Activated T-cell treated with anti-CD3 and anti-CD28 coated beads, Interleukin-2, amount 50 U/mL, for 24 hours (primary cell): ENCODE data around the gene CCDC91.
"Not testable (repeated sequence)": the region's sequence is repeated elsewhere in the genome, so short reads cannot be mapped to it uniquely, and the experiment has no call there.

ENCODE experiments used
- DNase-seq: peaks from one replicate; pipeline ENCODE4 v3.0.0-alpha.2; 2020
- H3K27ac Mint-ChIP-seq: 2 replicates; pipeline ENCODE4 v1.8.0; 2020; ENCODE audit warnings: mild to moderate bottlenecking, mixed read lengths
- H3K27me3 Mint-ChIP-seq: 2 replicates; pipeline ENCODE4 v1.8.0; 2020; ENCODE audit warnings: mixed read lengths
- H3K36me3 Mint-ChIP-seq: 2 replicates; pipeline ENCODE4 v1.8.0; 2020; ENCODE audit warnings: low read depth, mixed read lengths
- H3K4me1 Mint-ChIP-seq: 2 replicates; pipeline ENCODE4 v1.8.0; 2020; ENCODE audit warnings: low read depth, mixed read lengths
- H3K4me3 Mint-ChIP-seq: 2 replicates; pipeline ENCODE4 v1.8.0; 2020; ENCODE audit warnings: mild to moderate bottlenecking, moderate library complexity, mixed read lengths
- H3K9me3 Mint-ChIP-seq: 2 replicates; pipeline ENCODE4 v1.8.0; 2020; ENCODE audit warnings: mixed read lengths

Gene CCDC91

DNA sequence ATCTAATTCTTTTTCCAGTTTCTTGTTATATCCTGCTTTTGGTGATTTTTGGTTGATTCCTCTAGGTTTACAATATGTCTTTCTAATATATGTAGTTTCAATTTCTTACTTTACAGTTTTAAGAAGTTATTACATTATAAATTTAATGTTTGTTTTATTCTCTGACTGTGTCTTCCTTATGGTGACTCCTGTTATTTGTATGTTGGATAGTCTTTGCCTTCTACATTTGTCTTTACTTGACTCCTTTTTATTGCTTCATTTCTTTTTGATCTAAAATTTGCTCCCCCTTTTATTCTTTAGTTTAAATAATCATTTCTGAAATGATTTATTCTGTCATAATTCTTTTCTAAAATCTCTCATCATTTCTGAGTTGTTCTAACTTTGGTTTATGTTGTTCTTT, 125.8 kb downstream of the CCDC91 start:
- Mint-ChIP-seq H3K27ac (no peak overlapping the region), H3K4me3 (no peak overlapping the region), H3K27me3 (no peaks in the 10 kb centered on the region), H3K4me1 (peaks cover 4% of the 10 kb centered on the region), H3K36me3 (peaks cover 78% of the 10 kb centered on the region), H3K9me3 (peaks cover 5% of the 10 kb centered on the region)
- no peak for DNase-seq

DNA sequence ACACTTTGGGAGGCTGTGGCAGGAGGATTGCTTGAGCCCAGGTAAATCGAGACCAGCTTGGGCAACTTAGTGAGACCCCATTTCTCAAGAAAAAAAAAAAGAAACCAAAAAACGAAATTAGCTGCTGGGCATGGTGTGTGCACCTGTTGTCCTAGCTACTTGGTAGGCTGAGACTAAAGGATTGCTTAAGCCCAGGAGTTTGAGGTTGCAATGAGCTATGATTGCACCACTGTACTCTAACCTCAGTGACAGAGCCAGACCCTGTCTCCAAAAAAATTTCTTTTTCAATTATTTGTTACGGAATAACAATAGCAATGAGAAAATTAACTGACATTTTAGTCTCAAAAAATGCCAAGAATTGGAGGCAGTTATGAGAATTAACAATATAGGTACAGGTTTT, 128.0 kb downstream of the CCDC91 start:
- H3K27me3 Mint-ChIP-seq, result no peaks in the 10 kb centered on the region
- peaks cover 5% of the 10 kb centered on the region for H3K9me3 Mint-ChIP-seq
- no peak overlapping the region for H3K27ac Mint-ChIP-seq
- no peak for DNase-seq
- peaks cover 4% of the 10 kb centered on the region for H3K4me1 Mint-ChIP-seq
- H3K4me3 Mint-ChIP-seq, result no peak overlapping the region
- H3K36me3 Mint-ChIP-seq, result peaks cover 64% of the 10 kb centered on the region

DNA sequence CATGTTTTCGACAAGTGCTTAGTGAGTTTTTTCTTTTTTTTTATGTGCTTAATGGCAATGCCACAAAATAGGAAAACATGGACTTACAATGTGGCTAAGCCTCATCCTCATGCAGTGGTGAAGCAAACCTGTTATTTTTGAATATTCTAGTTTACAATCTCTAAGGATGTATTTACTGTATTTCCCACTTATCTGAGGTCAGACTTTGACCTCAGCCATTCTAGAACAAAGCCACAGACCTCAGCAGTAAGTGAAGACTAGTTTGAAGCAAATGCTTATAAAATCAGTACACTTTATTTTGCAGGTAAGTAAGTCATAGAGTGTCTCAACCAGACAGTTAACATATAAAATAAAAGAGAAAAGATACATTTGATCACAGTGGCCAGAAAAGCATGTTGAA, 130.1 kb downstream of the CCDC91 start:
- H3K36me3 Mint-ChIP-seq, result peaks cover 48% of the 10 kb centered on the region
- no peaks in the 10 kb centered on the region for H3K27me3 Mint-ChIP-seq
- no peak for DNase-seq
- H3K27ac Mint-ChIP-seq, result no peak overlapping the region
- H3K4me3 Mint-ChIP-seq, result no peak overlapping the region
- no peaks in the 10 kb centered on the region for H3K4me1 Mint-ChIP-seq
- H3K9me3 Mint-ChIP-seq, result peaks cover 3% of the 10 kb centered on the region

DNA sequence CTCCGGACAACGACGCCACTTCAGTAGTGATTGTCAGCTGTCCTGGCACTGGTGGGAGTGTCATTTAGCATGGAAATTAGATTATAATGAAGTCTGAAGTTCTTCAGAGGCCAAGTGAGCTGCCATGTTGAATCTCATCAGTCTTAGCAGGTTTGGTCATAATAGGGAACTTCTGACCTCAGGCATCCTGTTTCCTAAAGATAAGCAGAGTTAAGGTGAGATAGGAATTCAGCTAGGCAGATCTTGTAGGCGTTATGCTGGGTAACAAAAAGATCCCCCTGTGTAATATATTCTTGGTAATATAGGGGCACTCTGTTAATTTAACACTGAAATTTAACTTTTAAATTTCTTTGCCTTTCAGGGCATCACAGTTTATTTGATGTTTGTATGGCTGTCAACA, 137.5 kb downstream of the CCDC91 start:
- DNase-seq, result no peak
- Mint-ChIP-seq H3K4me1 (no peaks in the 10 kb centered on the region), H3K36me3 (peaks cover 43% of the 10 kb centered on the region), H3K9me3 (peaks cover 7% of the 10 kb centered on the region), H3K4me3 (no peak overlapping the region), H3K27ac (no peak overlapping the region), H3K27me3 (no peaks in the 10 kb centered on the region)

DNA sequence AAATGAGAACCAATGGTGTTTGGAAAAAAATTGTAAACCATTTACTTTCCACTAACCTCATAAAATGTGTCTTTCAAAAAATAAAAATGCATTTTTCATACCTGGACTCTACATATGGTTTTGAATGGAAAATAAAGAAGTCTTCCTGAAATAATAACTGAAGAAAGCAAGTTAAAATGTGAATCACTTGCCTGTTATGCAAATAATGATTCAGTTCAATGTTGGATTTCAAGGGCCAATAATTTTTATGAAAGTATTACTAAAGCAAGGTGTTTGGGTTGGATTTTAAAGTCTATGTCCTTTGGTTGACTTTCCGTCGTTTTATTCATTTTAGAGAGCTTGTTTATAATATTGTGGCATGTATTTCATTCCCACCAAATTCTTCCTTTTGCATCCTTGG, 138.7 kb downstream of the CCDC91 start:
- Mint-ChIP-seq H3K36me3 (peaks cover 41% of the 10 kb centered on the region), H3K27me3 (no peaks in the 10 kb centered on the region), H3K4me3 (no peak overlapping the region), H3K4me1 (no peaks in the 10 kb centered on the region), H3K27ac (no peak overlapping the region), H3K9me3 (peaks cover 7% of the 10 kb centered on the region)
- DNase-seq, result no peak

DNA sequence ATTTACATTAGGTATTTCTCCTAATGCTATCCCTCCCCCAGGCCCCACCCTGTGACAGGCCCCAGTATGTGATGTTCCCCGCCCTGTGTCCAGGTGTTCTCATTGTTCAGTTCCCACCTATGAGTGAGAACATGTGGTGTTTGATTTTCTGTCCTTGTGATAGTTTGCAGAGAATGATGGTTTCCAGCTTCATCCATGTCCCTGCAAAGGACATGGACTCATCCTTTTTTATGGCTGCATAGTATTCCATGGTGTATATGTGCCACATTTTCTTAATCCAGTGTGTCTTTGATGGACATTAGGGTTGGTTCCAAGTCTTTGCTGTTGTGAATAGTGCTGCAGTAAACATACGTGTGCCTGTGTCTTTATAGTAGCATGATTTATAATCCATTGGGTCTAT, 139.5 kb downstream of the CCDC91 start:
- not testable (repeated sequence) for H3K27me3 Mint-ChIP-seq, H3K4me3 Mint-ChIP-seq, H3K9me3 Mint-ChIP-seq, DNase-seq, H3K27ac Mint-ChIP-seq, H3K4me1 Mint-ChIP-seq
- peaks cover 40% of the 10 kb centered on the region for H3K36me3 Mint-ChIP-seq

DNA sequence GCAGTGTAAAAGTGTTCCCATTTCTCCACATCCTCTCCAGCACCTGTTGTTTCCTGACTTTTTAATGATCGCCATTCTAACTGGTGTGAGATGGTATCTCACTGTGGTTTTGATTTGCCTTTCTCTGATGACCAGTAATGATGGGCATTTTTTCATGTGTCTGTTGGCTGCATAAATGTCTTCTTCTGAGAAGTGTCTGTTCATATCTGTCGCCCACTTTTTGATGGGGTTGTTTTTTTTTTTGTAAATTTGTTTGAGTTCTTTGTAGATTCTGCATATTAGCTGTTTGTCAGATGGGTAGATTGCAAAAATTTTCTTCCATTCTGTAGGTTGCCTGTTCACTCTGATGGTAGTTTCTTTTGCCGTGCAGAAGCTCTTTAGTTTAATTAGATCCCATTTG, 140.0 kb downstream of the CCDC91 start:
- H3K27ac Mint-ChIP-seq, H3K4me1 Mint-ChIP-seq, H3K4me3 Mint-ChIP-seq, H3K27me3 Mint-ChIP-seq, DNase-seq, H3K9me3 Mint-ChIP-seq: not testable (repeated sequence)
- H3K36me3 Mint-ChIP-seq, result peaks cover 40% of the 10 kb centered on the region

DNA sequence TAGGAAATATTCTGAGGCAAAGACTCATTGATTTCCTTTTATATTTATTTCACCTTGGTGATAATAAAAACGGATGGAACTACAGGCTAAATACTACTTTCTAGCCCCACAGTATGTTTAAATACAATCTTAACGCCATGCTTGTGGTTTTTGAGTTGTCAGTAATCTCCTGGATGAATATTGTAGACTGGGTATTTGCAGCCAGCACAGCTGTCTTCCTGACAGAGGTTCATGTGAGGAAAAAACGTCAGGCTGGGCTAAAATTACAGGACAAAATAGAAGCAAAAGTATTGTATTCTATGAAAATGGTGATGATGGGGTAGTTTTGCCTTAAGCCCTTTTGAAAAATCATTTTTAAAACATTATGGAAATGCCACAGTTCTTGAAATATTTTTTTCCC, 140.9 kb downstream of the CCDC91 start:
- Mint-ChIP-seq H3K9me3 (peaks cover 7% of the 10 kb centered on the region), H3K27ac (no peak overlapping the region), H3K36me3 (peaks cover 38% of the 10 kb centered on the region), H3K4me3 (no peak overlapping the region), H3K27me3 (no peaks in the 10 kb centered on the region), H3K4me1 (no peaks in the 10 kb centered on the region)
- no peak for DNase-seq

DNA sequence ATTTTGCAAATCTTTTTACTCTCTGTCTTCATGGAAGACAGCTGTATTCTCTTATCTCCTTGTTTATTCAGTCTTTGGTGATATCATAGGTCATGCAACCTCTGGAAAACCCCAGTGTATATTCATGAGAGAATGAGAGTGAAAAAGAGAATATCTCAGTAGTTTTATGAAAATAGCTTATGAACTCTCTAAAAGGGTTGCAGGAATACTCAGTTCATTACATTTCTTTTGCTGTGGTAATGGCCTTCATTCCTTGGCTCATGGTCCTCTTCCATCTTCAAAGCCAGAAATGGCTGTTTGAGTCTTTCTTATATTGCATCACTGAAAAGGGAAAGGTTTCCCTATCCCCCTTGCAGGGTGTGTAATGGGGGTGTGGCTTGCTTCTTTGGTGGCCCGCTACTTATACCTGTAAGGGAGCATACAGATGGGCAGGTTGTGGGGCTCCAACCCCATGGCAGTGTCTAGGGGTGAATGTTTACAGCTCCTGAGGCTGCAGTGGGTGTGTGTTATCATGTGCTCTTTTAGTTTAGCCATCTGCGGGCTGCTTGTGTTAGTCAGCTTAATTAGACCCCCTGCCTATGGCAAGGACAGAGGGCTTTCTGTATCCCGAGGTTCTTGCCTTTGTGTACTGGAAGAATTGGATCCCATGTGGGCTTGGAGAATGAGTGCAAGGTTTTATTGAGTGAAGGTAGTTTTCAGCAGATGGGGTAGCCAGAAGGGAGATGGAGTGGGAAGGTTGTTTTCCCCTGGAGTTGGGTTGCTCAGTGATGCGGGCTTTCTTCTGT, 150.2 kb downstream of the CCDC91 start:
- Mint-ChIP-seq H3K4me3 (no peak overlapping the region), H3K27ac (no peak overlapping the region), H3K27me3 (no peaks in the 10 kb centered on the region), H3K36me3 (peaks cover 27% of the 10 kb centered on the region), H3K4me1 (peaks cover 13% of the 10 kb centered on the region), H3K9me3 (no peaks in the 10 kb centered on the region)
- DNase-seq, result no peak

DNA sequence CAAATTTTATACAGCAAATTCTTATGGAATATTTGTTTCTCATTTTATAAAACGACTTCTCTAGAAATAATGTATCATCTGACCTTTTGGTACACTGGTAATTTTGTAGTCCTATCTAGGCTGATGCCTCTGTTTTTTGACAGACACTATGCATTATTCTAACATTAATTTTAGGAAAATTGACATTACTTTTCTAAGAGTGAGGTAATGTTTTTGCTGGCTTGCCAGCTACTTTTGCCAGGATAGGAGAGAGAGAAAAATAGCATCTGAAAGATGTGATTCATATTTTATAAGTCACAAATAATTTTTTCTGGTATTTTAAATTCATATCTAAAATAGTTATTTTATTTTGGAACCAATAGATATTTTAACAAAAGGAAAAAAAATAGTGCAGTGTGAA, 153.5 kb downstream of the CCDC91 start:
- Mint-ChIP-seq H3K27me3 (no peaks in the 10 kb centered on the region), H3K9me3 (no peaks in the 10 kb centered on the region), H3K4me3 (no peak overlapping the region), H3K4me1 (peaks cover 10% of the 10 kb centered on the region), H3K27ac (no peak overlapping the region), H3K36me3 (peaks cover 31% of the 10 kb centered on the region)
- DNase-seq, result no peak

DNA sequence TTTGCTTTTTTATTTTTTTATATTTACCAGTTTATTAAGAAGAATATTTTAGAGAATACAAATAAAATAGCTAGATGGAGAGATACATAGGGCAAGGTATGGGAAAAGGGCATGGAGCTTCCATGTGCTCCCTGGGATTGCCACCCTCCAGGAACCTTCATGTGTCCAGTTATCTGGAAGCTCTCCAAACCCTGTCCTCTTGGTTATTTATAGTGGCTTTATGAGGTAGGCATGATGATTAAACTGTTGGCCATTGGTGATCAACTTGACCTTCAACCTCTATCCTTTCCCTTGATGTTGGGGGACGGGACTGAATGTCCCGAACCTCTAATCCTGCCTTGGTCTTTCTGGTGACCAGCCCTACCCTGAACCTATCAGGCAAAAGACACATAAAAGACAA, 156.3 kb downstream of the CCDC91 start:
- H3K4me3 Mint-ChIP-seq, result no peak overlapping the region
- DNase-seq, result no peak
- no peaks in the 10 kb centered on the region for H3K27me3 Mint-ChIP-seq
- H3K9me3 Mint-ChIP-seq, result peaks cover 7% of the 10 kb centered on the region
- peaks cover 3% of the 10 kb centered on the region for H3K4me1 Mint-ChIP-seq
- peaks cover 35% of the 10 kb centered on the region for H3K36me3 Mint-ChIP-seq
- H3K27ac Mint-ChIP-seq, result no peak overlapping the region

DNA sequence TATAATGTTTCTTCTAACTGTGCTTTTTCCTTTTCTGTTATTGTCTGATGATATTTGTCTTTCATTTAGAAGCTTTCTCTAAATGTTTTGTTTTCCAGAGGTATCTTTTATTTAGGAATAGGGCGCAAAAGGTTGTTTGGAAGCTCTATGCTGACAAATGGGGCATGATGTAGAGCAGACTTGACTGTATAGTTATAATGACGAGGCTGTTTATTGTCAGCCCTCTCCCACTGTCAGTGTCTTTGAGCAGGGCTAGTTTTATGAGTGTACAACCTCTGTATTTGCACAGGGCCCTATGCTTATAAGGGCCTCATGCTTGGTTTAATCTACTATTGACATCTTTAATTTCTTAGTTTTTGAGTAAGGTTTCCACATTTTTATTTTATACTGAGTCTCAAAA, 158.9 kb downstream of the CCDC91 start:
- Mint-ChIP-seq H3K27me3 (no peaks in the 10 kb centered on the region), H3K4me3 (no peak overlapping the region), H3K4me1 (peaks cover 1% of the 10 kb centered on the region), H3K27ac (no peak overlapping the region), H3K36me3 (peaks cover 55% of the 10 kb centered on the region), H3K9me3 (peaks cover 12% of the 10 kb centered on the region)
- no peak for DNase-seq

DNA sequence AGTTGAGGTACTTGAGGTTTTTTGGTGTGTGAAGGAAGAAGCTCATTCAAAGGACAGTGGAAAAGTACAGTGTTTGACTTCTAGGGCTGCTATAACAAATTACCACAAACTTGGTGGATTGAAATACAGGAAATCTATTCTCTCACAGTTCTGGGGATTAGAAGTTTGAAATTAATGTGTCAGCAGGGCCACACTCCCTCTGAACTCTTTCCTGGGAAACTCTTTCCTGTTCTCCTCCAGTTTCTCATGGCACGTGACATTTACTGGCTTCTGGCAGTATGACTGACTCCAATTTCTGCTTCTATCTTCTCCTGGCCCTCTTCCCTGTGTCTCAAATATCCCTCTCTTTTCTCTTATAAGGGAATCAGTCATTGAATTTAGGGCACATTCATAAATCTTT, 160.2 kb downstream of the CCDC91 start:
- Mint-ChIP-seq H3K27ac (no peak overlapping the region), H3K4me1 (peaks cover 4% of the 10 kb centered on the region), H3K9me3 (peaks cover 12% of the 10 kb centered on the region), H3K36me3 (peaks cover 55% of the 10 kb centered on the region), H3K4me3 (no peak overlapping the region), H3K27me3 (no peaks in the 10 kb centered on the region)
- DNase-seq, result no peak

DNA sequence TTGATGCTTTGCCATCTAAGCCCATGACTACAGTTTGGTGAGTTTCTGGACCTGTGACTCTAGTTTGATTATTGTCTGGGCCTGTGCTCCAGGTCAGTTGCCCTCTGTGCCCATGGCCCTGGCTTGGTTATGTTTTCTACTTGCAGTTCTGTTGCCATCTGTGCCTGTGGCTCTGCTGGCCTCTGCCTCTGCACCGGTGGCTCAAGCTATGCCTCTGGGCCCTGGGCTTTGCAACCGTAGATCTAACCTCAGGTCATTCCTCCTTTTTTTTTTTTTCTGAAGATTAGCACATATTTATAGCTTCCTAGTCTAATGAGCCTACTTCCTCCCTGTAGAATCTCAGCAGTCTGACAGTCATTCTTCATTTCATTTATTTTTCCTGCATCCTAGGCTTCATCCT, 161.2 kb downstream of the CCDC91 start:
- DNase-seq, result no peak
- peaks cover 6% of the 10 kb centered on the region for H3K4me1 Mint-ChIP-seq
- H3K4me3 Mint-ChIP-seq, result no peak overlapping the region
- H3K27ac Mint-ChIP-seq, result no peak overlapping the region
- peaks cover 12% of the 10 kb centered on the region for H3K9me3 Mint-ChIP-seq
- H3K27me3 Mint-ChIP-seq, result no peaks in the 10 kb centered on the region
- peaks cover 61% of the 10 kb centered on the region for H3K36me3 Mint-ChIP-seq

DNA sequence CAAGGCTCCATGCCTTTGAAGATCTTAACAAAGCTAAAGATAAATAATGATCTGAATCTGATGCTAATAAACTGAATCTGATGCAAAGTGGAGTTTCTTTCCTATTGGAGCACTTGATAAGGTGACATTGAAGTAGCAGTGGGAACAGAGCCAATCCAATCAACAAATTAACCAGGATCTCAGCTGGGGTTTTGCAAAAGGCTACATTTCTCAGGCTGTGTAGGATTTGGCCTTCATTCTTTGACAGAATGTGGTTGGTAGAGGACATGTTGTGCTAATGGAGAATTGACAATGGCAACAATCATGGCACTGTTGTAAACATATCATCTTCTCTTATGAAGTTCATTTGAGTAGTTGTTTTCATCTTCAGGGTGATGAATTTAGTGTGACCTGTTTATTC, 164.9 kb downstream of the CCDC91 start:
- Mint-ChIP-seq H3K9me3 (peaks cover 12% of the 10 kb centered on the region), H3K27ac (no peak overlapping the region), H3K27me3 (no peaks in the 10 kb centered on the region), H3K4me1 (peaks cover 12% of the 10 kb centered on the region), H3K4me3 (no peak overlapping the region), H3K36me3 (peaks cover 53% of the 10 kb centered on the region)
- no peak for DNase-seq

DNA sequence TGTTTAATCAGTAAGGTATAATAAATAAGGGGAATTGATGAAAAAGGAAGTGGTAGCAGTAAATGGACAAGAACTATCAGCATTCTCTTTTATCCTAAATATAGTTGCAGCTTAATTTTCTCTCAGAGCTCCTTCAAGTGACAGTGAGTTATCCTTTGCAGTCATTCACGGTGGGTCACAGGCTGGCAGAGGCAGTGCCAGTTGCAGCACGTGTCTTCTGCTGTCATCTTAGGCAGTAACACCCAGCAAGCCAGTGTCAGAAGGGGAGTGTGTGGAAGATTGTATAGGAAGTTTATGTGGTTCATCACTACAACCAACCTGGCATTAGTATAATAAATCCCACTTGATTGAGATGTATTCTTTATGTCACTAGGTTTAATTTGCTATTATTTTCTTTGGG, 170.0 kb downstream of the CCDC91 start:
- no peak overlapping the region for H3K4me3 Mint-ChIP-seq
- DNase-seq, result no peak
- peaks cover 2% of the 10 kb centered on the region for H3K9me3 Mint-ChIP-seq
- H3K36me3 Mint-ChIP-seq, result peaks cover 47% of the 10 kb centered on the region
- H3K4me1 Mint-ChIP-seq, result peaks cover 8% of the 10 kb centered on the region
- H3K27me3 Mint-ChIP-seq, result no peaks in the 10 kb centered on the region
- H3K27ac Mint-ChIP-seq, result no peak overlapping the region
